Anterior cingulate cortex (tissue), 58 donors: ENCODE measurements around the gene THSD4.
"Not testable (repeated sequence)": the region's sequence is repeated elsewhere in the genome, so short reads cannot be mapped to it uniquely, and the experiment has no call there.

ENCODE experiments used
- DNase-seq, 58 donors: peaks; one replicate each; lab custom pipeline; 2025; lab: John Stamatoyannopoulos, UW

THSD4 gene

GRCh38 chr15:71143373-71144310 lies 28.4 kb downstream of the THSD4 start:
- DNase-seq: no peak

DNA sequence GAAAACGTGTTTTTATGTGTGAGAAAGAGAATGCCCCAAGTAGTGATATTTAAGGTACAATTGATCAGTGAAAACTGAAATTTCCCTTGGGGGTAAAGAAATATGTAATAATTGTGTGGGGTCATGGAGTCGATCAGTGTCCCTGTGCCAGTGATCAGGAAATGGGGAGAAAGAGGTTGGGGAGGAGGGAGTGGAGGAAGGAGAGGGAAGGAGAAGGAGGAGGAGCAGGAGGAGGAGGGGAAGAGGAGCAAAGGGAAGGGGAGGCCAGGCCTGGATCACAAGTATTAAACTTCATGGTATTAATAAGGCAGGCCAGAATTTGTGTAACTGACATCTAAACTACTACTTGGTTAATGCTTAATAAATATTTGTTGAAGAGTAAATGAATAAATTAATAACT lies 30.4 kb downstream of the THSD4 start:
- no peak for DNase-seq

DNA sequence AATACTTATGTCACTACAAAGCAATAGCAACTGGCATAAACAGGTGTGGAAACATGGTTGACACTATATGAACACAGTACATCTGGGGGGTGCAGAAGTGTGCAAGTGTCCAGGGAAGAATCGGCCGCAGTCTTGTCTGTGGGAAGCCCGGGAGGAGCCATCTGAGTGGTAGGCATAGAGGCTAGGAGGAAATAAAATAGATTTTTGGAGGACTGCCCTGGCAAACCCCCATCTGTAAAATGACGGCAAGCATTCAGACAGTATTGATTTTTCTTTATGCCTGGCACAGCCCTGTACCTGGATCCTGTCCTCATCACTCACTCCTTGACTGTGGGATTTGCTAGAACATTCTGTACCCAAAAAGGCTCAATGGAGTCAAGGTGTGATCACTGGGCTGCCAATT lies 31.3 kb downstream of the THSD4 start:
- no peak for DNase-seq

DNA sequence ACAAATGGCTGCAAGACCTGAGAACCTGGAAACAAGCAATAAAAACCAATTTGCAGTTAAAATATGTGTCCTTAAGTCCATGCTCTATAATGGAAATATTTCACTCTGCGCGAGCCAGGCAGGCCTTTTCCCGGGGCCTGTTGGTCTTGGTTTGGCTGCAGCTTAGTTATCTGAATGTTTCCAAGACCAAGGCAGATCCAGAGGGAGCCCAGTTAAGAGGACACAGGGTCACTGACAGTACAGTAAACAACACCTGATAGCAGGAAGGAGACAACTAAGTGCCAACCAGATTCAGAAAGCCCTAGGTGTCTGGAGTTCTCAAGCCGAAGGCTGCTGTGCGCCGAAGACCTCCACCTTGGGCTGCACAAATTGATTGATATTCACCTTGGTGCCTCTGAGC lies 32.8 kb downstream of the THSD4 start:
- DNase-seq: no peak

DNA sequence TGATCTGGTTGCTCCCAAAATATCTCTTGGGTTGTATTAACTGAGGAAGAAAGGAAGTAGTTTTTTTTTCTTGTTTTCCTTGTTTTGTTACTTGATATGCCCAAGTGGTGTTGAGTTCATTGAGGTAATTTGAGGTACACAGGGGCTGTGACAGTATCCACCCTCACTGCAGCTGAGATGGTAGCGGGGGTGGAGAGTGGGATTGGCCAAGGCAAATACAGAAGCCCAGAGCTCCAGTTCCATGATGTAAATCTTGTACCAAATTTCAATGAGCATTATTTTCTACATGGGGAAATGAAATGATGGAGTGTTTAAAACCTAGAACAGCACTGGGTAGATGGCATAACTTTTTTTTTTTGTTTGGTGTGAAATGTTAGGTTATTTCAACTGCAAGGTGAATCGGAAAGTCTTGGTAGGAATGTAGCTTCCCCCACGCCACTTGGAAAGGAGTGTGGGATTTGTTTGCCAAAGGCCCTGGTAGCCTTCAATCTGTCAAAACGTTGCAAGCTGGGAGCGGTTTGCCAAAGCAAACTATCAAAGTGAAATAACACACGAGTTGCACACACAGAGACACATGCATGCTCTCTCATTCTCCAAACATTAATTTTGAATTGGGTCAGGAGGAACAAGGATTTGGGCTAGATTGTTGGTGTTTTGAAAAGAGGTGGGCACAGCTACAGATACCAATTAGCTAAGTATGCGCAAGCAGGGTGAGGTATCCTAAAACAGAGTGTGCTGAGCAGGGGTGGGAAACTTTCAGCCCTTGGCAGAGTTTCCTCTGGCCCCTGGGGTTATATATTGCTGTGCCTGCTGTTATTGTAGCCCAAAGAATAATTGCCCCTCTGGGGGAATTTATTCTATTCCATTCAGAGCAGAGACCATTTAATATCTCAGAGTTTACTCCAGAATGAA lies 34.6 kb downstream of the THSD4 start:
- no peak for DNase-seq

GRCh38 chr15:71151081-71151480 lies 35.8 kb downstream of the THSD4 start:
- no peak for DNase-seq

GRCh38 chr15:71152542-71152941 lies 37.3 kb downstream of the THSD4 start:
- DNase-seq: no peak

- no peak for DNase-seq
Measured at GRCh38 chr15:71153823-71154524, 38.7 kb downstream of the THSD4 start.

GRCh38 chr15:71154607-71155200 lies 39.4 kb downstream of the THSD4 start:
- DNase-seq: no peak

DNA sequence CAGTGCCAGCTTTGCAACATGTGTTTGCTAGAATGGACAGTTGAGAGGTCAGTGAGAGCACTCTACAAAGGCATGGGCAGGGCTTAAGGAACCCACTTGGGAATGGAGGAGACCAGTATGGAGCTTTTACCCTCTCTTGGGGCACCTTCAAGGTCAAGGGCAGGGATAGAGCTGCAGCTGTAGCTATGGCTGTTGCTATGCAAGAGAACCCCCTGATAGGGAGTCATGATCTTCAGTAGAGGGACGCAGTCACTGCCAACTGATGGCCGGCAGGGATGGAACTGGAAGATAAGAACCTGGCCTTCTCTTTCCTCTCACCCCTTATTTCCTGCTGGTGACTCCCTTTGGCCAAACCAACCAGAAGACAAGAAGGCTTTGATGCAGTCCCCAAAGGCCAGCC lies 40.3 kb downstream of the THSD4 start:
- DNase-seq: no peak

GRCh38 chr15:71160976-71161375 lies 45.7 kb downstream of the THSD4 start:
- DNase-seq: no peak

GRCh38 chr15:71162309-71162708 lies 47.0 kb downstream of the THSD4 start:
- DNase-seq: no peak

DNA sequence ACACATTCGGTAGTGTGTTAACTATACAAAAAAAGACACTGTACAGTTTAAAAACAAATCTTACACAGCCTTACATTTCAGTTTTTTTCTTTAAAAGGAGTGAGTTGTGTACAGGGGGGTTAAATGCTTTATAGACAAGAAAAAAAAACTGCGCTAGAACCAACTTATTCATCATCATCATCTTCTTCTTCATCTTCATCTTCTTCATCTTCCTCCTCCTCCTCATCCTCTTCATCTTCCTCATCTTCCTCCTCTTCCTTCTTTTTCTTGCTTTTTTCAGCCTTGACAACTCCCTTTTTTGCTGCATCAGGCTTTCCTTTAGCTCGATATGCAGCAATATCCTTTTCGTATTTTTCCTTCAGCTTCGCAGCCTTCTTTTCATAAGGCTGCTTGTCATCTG lies 49.3 kb downstream of the THSD4 start:
- DNase-seq: not testable (repeated sequence)

DNA sequence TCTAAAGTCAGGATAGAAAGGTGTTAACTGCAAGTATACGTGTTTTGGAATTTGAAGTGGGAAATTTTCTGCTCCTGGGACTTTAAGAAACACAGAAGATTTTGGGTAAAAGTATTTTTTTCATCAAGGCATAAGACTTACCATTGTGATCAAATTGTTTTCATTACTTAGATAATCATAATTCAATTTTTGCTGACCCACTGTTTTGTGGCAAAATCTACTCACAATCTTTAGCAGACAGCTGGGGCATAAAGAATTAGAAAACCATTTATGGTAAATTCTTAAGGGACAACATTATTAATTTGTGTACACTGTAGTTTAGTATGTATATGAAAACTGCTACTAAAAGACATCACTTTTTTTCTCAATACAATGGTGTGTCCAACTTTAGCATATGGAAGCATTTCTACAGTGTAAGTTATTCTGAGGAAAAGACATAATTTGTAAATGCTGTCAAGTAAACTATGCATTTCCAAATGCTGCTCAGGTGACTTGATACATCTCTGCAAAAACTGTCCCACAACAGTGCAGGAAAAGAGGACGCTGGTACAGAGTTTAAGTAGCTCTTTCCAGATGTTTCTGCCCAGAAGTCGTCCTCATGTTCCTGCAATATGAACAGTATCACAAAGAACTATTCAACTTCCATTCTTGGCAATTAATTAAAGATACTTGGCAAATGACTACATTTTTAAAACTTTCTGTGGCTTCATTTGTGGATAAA lies 52.3 kb downstream of the THSD4 start:
- DNase-seq: no peak

GRCh38 chr15:71168166-71168834 lies 53.0 kb downstream of the THSD4 start:
- DNase-seq: no peak

- DNase-seq: no peak
Measured at GRCh38 chr15:71170163-71170562, 54.9 kb downstream of the THSD4 start.

DNA sequence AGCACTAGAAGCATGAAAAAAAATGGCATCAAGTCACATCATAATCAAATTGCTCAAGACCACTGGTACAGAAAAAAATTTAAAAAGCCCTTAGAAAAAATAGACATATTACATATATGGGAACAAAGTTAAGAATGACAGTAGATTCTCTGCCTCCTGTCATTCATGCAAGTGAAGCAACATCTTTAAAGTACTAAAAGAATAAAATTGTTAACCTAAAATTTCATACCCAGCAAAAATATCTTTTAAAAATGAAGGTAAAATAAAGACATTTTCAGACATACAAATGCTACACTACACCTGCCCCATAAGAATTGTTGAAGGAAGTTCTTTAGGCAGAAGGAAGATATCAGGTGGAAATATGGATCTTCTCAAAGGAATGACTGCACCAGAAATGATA lies 55.9 kb downstream of the THSD4 start:
- no peak for DNase-seq

DNA sequence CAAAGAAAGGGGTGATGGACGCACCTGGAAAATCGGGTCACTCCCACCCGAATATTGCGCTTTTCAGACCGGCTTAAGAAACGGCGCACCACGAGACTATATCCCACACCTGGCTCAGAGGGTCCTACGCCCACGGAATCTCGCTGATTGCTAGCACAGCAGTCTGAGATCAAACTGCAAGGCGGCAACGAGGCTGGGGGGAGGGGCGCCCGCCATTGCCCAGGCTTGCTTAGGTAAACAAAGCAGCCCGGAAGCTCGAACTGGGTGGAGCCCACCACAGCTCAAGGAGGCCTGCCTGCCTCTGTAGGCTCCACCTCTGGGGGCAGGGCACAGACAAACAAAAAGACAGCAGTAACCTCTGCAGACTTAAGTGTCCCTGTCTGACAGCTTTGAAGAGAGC lies 59.1 kb downstream of the THSD4 start:
- not testable (repeated sequence) for DNase-seq
